GM10266 (cell line): ENCODE results near the gene GBX1.

ENCODE experiments used
- DNase-seq: peaks from one replicate; pipeline ENCODE4 v3.0.0; 2012; ENCODE audit errors: extremely low spot score
- CTCF ChIP-seq: IDR thresholded peaks from 2 replicates; pipeline ENCODE4 v1.5.1; 2012; ENCODE audit warnings: mild to moderate bottlenecking, low read depth; ENCODE audit not compliant: control insufficient read depth, insufficient read depth; ENCODE audit errors: missing control alignments

GBX1 gene

GRCh38 chr7:151110941-151111645 lies 56.4 kb downstream of the GBX1 start:
- peak; percentile 92 for DNase-seq
- TF ChIP-seq CTCF, result peak; percentile 95

- no peak for TF ChIP-seq CTCF
- no peak for DNase-seq
These were observed 57.1 kb downstream of the GBX1 start for GRCh38 chr7:151110236-151110940.

- no peak for TF ChIP-seq CTCF
These were observed 58.1 kb downstream of the GBX1 start for GRCh38 chr7:151109094-151110048.

GRCh38 chr7:151107882-151108281 lies 59.6 kb downstream of the GBX1 start:
- DNase-seq, result no peak

More at GRCh38 chr7:151109094-151110048, 58.1 kb downstream of the GBX1 start:
- no peak for DNase-seq

GRCh38 chr7:151104411-151105235 lies 62.9 kb downstream of the GBX1 start:
- no peak for TF ChIP-seq CTCF
- DNase-seq, result no peak

More at GRCh38 chr7:151107882-151108281, 59.6 kb downstream of the GBX1 start:
- no peak for TF ChIP-seq CTCF

GRCh38 chr7:151103973-151104372 lies 63.5 kb downstream of the GBX1 start:
- no peak for DNase-seq
- no peak for TF ChIP-seq CTCF
